ENCODE results near the gene OLFM1.

OLFM1 gene

DNA sequence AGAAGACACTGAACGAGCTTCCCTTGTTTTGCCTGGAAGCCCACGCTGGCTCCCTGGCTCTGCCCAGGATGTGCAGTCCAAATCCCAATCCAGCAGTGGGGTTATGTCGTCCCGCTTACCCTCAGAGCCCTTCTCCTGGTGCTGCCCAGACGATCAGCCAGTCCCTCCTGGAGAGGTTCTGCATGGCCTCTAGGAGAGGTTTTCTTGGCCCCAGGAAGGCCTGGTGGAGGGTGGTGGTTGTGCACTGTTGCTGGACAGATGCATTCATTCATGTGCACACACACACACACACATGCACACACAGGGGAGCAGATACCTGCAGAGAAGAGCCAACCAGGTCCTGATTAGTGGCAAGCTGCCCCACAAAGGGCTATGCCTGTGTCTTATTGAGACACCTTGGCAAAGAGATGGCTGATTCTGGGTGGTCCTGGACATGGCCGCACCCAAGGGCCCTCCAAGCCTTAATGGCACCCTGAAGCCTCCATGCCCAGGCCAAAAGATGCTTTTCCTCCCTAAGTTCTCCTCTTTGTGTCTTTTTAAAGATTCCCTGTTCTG lies 10.5 kb upstream of the OLFM1 start:
- no peak for DNase-seq

DNA sequence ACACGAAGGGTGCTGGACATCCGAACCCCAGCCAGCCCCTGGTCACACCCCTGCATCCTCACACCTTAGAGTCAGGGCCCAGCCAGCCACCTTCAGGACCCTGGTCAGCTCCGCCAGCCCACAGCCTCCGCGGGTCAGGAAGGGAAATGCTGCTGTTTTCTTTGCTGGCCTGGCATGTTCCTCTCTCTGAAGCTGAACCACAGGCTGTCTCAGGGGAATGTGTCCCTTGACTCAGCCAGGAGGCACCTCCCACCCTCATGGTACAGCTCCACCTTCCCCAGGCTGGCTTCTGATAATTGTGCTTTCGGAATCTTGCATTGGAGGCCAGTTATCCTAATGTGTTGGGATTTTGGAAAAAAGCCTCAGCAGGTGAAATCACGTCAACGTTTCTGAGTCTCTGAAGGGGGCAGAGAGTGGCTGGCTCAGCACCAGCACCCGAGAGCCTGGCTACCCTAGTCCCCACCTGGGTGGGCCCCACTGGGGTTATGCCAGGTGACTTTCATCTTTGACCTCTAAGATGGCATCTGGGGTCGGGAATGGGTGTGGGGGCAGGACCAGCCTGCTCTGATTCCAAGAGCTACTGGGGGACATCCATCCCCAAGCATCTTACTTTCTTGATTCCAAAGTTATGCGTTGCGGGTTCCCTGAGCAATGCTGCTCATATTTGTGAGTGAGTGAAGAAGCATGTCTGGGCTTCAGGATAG lies 9.8 kb upstream of the OLFM1 start:
- no peak for DNase-seq

- DNase-seq: no peak
Observed at GRCh38 chr9:135078361-135078821, 9.1 kb upstream of the OLFM1 start.

GRCh38 chr9:135079018-135079417 lies 8.4 kb upstream of the OLFM1 start:
- no peak for DNase-seq

GRCh38 chr9:135079676-135080075 lies 7.8 kb upstream of the OLFM1 start:
- no peak for DNase-seq

- DNase-seq: no peak
Observed at GRCh38 chr9:135080286-135081263, 6.9 kb upstream of the OLFM1 start.

- DNase-seq: no peak
Observed at GRCh38 chr9:135081264-135081660, 6.2 kb upstream of the OLFM1 start.

- no peak for DNase-seq
Observed at GRCh38 chr9:135081731-135082130, 5.7 kb upstream of the OLFM1 start.

- no peak for DNase-seq
Observed at GRCh38 chr9:135082536-135082935, 4.9 kb upstream of the OLFM1 start.

GRCh38 chr9:135083241-135083810 lies 4.1 kb upstream of the OLFM1 start:
- no peak for DNase-seq

DNA sequence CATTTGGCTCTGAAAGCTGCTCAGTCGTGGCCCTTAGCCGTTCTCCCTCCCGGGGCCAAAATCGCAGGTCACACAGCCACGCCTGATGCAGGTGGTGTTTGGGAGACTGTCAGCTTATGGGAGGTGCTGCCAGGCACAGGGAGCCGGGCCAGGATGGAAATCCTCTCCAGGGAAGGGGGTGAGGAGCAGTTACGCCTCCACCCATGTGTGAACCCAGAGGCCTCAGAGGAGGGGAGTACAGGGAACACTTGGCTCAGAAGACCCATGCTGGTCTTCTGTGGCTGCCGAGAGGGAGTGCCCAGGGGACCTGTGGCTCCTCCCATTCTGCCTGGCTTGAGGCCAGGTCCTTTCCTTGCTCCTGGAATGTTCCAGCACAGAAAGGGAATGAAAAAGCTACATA lies 3.6 kb upstream of the OLFM1 start:
- DNase-seq: no peak

- no peak for DNase-seq
Observed at GRCh38 chr9:135084262-135084661, 3.2 kb upstream of the OLFM1 start.

GRCh38 chr9:135084881-135085760 lies 2.3 kb upstream of the OLFM1 start:
- DNase-seq: no peak

DNA sequence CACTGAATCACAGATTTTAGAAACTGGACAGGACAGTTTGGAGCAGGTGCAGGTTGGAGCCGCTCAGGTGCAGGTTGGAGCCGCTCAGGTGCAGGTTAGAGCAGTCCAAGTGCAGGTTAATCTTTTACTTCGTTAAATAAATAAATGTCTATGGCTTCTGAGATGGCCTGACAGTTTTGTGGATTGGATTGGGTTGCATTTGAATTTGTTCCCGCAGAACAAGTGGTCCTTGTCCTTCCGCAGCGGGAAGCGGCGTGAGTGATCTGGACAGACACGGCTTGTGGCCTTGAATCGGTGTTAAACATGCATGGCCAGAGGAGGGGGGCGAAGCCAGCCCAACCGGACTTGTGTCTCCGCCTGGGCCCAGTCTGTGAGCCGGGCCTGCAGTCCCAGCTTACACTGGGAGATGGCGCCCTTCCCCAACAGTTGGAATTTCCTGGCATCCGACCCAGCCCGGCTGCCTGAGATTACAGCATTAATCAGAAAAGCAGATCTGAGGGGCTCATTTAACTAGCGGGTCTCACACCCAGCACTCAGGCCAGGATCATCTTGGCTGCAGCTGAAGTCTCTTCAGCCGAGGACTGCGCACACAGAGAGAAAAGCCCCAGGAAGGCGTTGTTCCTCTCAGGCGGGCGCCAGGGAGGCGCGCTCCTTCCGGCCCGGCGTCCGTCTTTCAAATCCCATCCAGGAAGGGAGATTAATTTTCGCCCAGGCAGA lies 1.5 kb upstream of the OLFM1 start:
- peak; percentile 29 for DNase-seq

DNA sequence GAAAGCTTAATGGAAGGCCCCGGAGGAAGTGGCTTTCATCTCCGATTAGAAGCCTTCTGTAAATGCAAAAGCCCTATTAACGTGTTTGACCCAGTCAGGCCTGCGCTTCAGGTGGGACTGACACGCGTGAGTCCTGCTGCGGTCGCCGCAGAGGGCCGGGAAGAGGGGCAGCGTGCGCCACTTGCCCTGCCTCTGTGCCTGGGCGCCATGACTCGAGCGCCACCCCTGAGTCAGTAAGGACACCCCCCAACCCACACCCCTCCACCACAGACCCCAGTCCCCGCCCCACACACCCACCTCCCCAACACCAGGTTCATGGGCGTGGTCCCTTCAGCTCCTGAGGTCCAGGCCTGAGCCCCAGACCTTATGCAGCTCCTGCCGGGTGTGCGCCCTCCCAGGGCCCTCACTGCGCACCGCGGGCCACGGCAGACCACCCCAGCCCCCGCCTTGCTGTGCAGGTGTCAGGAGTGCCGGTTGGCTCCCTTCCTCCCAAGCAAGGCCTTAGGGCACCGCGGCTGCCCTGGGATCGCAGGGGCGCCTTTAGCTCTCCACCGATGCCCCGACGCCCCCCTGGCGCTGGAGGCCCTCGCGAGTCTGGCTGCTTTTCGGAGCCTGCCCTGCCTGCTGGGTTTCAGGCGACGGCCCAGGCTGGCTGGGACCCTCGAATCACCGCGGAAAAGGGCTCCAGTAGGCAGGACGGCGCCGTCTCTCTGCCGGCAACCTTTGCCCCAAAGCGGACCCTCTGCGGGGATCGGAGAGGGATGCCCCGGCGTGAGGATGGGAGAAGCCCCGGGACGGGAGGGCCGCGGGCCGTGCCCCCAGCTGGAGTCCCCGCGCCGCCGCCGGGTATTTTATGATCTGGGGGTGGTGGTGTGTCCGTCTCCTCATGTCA lies 625 bp upstream of the OLFM1 start:
- DNase-seq: no peak

DNA sequence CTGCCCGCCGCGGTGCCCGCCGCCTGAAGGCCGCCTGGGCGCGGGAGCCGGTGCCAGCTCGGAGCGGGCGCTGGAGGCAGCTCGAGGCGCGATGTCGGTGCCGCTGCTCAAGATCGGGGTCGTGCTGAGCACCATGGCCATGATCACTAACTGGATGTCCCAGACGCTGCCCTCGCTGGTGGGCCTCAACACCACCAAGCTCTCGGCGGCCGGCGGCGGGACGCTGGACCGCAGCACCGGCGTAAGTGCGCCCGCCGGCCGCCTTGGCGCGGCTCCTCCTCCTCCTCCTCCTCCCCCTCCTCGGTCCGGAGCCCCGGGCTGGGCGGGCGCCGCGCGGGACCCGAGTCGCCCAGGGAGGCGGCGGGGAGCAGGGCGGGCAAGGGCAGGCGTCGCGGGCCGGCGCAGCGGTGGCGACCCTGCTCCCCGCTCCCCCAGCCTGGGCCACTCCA lies 455 bp downstream of the OLFM1 start:
- DNase-seq: no peak

DNA sequence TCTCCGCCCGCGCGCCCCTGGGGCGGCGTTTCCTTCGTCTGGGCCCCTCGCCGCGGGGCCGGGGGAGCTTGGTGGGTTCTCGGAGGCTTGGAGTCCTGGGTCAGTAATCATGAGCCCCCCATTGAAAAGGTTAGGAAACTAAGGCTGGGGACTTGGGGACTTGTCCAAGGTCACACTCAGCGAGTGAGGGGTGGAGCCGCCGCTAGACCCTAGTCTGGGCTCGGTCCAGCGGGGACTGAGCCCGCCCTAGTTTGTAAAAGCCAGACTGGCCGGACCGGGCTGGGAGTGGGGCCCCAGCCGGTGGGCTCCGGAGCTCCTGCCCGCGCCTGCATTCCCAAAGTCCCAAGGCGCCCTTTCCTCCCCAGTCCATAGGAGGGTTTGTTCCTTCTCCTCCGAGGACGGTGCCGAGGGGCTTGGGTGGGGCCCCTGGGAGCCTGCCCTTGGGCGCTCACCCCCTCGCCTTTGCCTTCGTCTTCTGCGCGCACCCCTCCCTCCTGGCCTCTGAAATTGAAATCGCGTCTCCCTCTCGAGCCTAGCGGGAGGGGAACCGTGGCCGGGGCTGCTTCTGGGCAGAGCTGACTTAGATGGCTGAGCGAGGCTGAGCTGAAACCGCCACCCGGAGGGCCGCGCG lies 995 bp downstream of the OLFM1 start:
- no peak for DNase-seq

DNA sequence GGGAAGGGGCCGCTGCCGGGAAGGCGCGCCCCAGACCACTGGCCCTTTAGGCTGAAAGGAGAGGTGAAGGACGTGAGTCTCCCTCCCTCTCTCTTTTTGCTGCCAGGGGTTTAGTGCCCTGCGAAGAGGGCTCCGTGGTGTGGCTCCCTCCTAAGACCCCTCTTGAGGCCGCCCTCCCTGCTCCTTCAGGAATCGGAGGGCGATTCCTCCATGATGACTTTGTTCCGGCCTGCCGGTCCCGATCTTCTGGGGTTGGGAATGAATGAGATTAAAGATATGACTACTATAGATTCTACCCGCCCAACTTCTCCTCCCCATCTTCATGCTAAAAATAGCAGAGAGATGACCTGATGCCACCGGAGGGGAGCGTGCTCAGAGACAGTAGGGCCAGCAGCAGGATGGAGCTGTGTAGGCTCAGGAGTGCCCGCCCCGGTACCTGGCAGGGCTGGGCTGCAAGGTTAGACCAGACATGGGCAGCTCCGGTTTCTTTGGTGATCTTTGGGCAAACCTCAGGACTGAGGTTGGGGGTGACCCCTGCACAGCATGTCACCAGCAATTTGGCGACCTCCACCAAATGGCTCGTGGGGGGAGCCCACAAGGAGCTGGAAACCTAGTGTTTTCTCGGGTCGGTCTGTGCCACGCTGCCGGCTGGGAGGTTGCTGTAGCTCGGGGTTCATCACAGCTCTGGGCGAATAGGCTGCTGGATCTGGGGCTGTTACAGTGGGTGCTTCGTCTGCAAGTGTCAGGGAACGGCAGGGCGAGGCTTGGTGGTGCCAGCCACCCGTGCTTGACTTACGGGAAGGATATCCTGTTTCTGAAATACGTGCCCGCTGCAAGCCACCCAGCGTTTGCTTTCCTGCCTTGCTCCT lies 1.7 kb downstream of the OLFM1 start:
- DNase-seq: no peak

DNA sequence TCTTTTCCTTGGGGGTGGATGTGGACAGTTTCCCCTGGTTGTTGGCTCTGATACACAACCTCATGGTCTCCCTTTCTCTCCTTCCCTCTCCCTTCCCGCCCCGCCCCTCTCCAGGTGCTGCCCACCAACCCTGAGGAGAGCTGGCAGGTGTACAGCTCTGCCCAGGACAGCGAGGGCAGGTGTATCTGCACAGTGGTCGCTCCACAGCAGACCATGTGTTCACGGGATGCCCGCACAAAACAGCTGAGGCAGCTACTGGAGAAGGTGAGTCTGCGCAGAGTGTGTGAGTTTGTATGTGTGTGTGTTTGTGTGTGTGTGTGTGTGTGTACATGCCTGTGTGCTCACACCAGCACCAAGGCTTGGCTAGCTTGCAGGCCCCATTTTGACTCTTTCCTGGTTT lies 2.6 kb downstream of the OLFM1 start:
- no peak for DNase-seq
